H1 (cell line): ENCODE data around the gene RGS6. TPM values are rescaled to one million over a fixed set of nuclear protein-coding genes. Genes with fewer than 3 reads are reported as not detected.

Experiments
- EP300 ChIP-seq, 2 experiments: IDR thresholded peaks; 1 replicate in 1 of 2; 2 replicates in 1 of 2; pipeline ENCODE4 v1.6.1; 2011 to 2012; ENCODE audit warnings: low read depth in 2 of 2, low read length in 2 of 2, mild to moderate bottlenecking in 2 of 2, borderline replicate concordance in 1 of 2, inconsistent platforms in 1 of 2, moderate library complexity in 1 of 2
- FOSL1 ChIP-seq: IDR thresholded peaks from 2 replicates; pipeline ENCODE4 v1.6.1; 2011; ENCODE audit warnings: mild to moderate bottlenecking, low read depth, low read length, moderate library complexity; ENCODE audit not compliant: insufficient read depth
- HDAC6 ChIP-seq: IDR thresholded peaks from one replicate; pipeline ENCODE4 v1.7.1; 2012; ENCODE audit warnings: low read depth, mild to moderate bottlenecking, inconsistent platforms, low read length, moderate library complexity
- polyA plus RNA-seq, 7 experiments: library from polyadenylated mRNA; depleted of rRNA in 3 of 7; stranded (reverse) in 5 of 7; unstranded in 2 of 7; fragments of >200 nt in 5 of 7; fragments of 200-250 nt in 2 of 7; gene quantifications; 1 replicate in 5 of 7; 2 replicates in 1 of 7; 4 replicates in 1 of 7; pipeline versions ENCODE4 v1.2.1 to v1.2.3, GENCODE V29; 2011 to 2013; ENCODE audit warnings: missing spikeins in 2 of 7, mixed read lengths in 2 of 7
- total RNA-seq: library from RNA; stranded (reverse); fragmentation: NEBNext Ultra II Directional; extraction: Animal tissue kit (Norgen Biotek cat#: 25700); gene quantifications from 2 replicates; pipeline ENCODE4 v1.2.1, GENCODE V29; 2021

RGS6 gene
- total and polyA plus RNA-seq, 2 of the 8 experiments (the other 6 are each of a cell fraction or from before 2014, with no cell fraction given) = 0.26 to 1.1 TPM

DNA sequence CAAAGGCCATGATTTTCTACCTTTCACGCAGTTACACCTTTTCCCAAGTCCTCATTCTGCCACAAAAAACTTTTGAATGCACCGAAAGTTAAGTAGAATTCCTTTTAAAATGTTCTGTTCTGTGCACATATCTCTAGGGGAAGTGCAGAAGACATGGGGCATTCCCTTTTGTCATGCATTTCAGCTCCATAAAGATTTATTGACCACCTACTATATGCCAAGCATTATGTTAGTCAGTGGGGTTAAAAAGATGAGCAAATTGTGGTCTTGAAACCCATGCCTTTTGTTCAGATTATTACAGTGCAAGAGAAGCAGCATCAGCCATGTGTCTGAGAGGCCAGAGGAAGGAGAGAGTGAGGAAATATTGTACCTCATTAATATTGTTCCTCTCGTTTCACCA is 338.5 kb downstream of the RGS6 start (continued):
- TF ChIP-seq EP300 (IDR thresholded peaks at IDR 0.05; ENCODE audit: borderline replicate concordance in 1 of 2, low read depth in 2 of 2, low read length in 2 of 2) (no peak), HDAC6 (no peak), FOSL1 (no peak)
